K562 (cell line): ENCODE measurements around the gene CPE. TPM values are rescaled to one million over a fixed set of nuclear protein-coding genes. Genes with fewer than 3 reads are reported as not detected.

ENCODE experiments used
- CBX3 ChIP-seq, 2 experiments: IDR thresholded peaks; 1 replicate in 1 of 2; 2 replicates in 1 of 2; pipeline ENCODE4 v1.6.1; 2012; ENCODE audit warnings: inconsistent platforms in 2 of 2, low read length in 2 of 2, borderline replicate concordance in 1 of 2, control low read depth in 1 of 2
- CC2D1A ChIP-seq: fragments of 450-650 bp; IDR thresholded peaks from 2 replicates; pipeline ENCODE4 v1.6.1; 2017; ENCODE audit warnings: mild to moderate bottlenecking
- CREB3 ChIP-seq: fragments of 450-650 bp; conservative IDR thresholded peaks from 2 replicates; pipeline ENCODE4 v1.6.1; 2016; ENCODE audit warnings: missing genetic modification characterization, low read depth, mild to moderate bottlenecking, missing compliant biosample characterization, moderate library complexity
- HNRNPLL ChIP-seq: fragments of 200-400 bp; formaldehyde crosslinking; IDR thresholded peaks from 2 replicates; pipeline ENCODE4 v1.6.1; 2017; ENCODE audit warnings: low read length, low read depth, mild to moderate bottlenecking; ENCODE audit not compliant: poor library complexity, severe bottlenecking
- HOXB6 ChIP-seq: fragments of 250-450 bp; sonication (Bioruptor Pico); IDR thresholded peaks from 2 replicates; pipeline ENCODE4 v1.5.1; 2022; ENCODE audit warnings: mild to moderate bottlenecking, borderline replicate concordance
- KAT8 ChIP-seq: fragments of 450-650 bp; IDR thresholded peaks from 2 replicates; pipeline ENCODE4 v1.6.1; 2016; ENCODE audit warnings: low read depth, mild to moderate bottlenecking
- MLLT1 ChIP-seq, 2 experiments: fragments of 450-650 bp; IDR thresholded peaks; 2 replicates each; pipeline ENCODE4 v1.6.1; 2016
- MYC ChIP-seq, 2 experiments: fragments of 250-450 bp in 1 of 2; sonication (Bioruptor Pico) in 1 of 2; IDR thresholded peaks; 2 replicates each; pipeline versions ENCODE4 v1.5.1 to v1.6.1; 2012 to 2021; ENCODE audit warnings: low read depth in 2 of 2, borderline replicate concordance in 1 of 2, improper control_type of control experiment in 1 of 2, low read length in 1 of 2, mild to moderate bottlenecking in 1 of 2, moderate library complexity in 1 of 2
- NEUROD1 ChIP-seq: fragments of 150-350 bp; IDR thresholded peaks from 2 replicates; pipeline ENCODE4 v1.6.1; 2014; ENCODE audit warnings: borderline replicate concordance, low read length, low read depth; ENCODE audit not compliant: partially characterized antibody
- NFATC3 ChIP-seq: fragments of 450-650 bp; IDR thresholded peaks from 2 replicates; pipeline ENCODE4 v1.6.1; 2017; ENCODE audit warnings: mild to moderate bottlenecking
- POLR2A ChIP-seq: fragments of 450-650 bp; conservative IDR thresholded peaks from 2 replicates; pipeline ENCODE4 v1.6.1; 2016
- SIN3A ChIP-seq, 2 experiments: fragments of 150-350 bp in 1 of 2; IDR thresholded peaks; 2 replicates each; pipeline ENCODE4 v1.6.1; 2011 to 2016; ENCODE audit warnings: borderline replicate concordance in 2 of 2, low read depth in 2 of 2, low read length in 2 of 2, mild to moderate bottlenecking in 2 of 2, moderate library complexity in 2 of 2; ENCODE audit not compliant: control insufficient read depth in 1 of 2
- VEZF1 ChIP-seq: fragments of 200-800 bp; sonication (Bioruptor generic); IDR thresholded peaks from 2 replicates; pipeline ENCODE4 v1.6.1; 2017; ENCODE audit warnings: missing genetic modification characterization, missing compliant biosample characterization
- ZNF280B ChIP-seq: fragments of 250-450 bp; sonication (Bioruptor Pico); IDR thresholded peaks from 2 replicates; pipeline ENCODE4 v1.5.1; 2021; ENCODE audit warnings: mild to moderate bottlenecking
- ZNF639 ChIP-seq, 2 experiments: fragments of 200-800 bp in 1 of 2; sonication (Bioruptor generic) in 1 of 2; sonication (generic) in 1 of 2; formaldehyde crosslinking in 1 of 2; IDR thresholded peaks in 1 of 2; conservative IDR thresholded peaks in 1 of 2; 2 replicates each; pipeline versions ENCODE4 v1.5.0 to v1.6.1; 2016 to 2020; ENCODE audit warnings: missing compliant biosample characterization in 1 of 2, missing genetic modification characterization in 1 of 2, missing genetic modification reagents in 1 of 2
- polyA plus RNA-seq, 8 experiments: library from polyadenylated mRNA; depleted of rRNA in 4 of 8; stranded (reverse) in 5 of 8; unstranded in 3 of 8; fragments of >200 nt; fragmentation: Nextera tagmentation in 2 of 8; fragmentation: Illumina TruSeq in 1 of 8; extraction: Ambion mirVana in 2 of 8; extraction: Trizol in 1 of 8; gene quantifications; 2 replicates each; pipeline versions ENCODE4 v1.2.1 to v1.2.3, GENCODE V29; 2011 to 2014; ENCODE audit warnings: inconsistent platforms in 1 of 8, missing spikeins in 1 of 8
- total RNA-seq, 7 experiments: library from RNA; depleted of rRNA in 6 of 7; stranded (reverse); fragments of >200 nt in 6 of 7; fragmentation: Illumina TruSeq in 2 of 7; extraction: Trizol in 2 of 7; gene quantifications; 2 replicates each; pipeline versions ENCODE4 v1.2.1 to v1.2.3, GENCODE V29; 2011 to 2021; ENCODE audit warnings: low replicate concordance in 1 of 7

The CPE gene
- total and polyA plus RNA-seq, 9 of the 15 experiments (the other 6 are each of a cell fraction or from before 2014, with no cell fraction given) = 0.04 to 0.16 (median 0.06) TPM; not detected in 4

- no peak for TF ChIP-seq MLLT1 (IDR thresholded peaks at IDR 0.05)
- peak in 1 of 2 experiments; percentile 47; a peak in 2 of 4 replicates for TF ChIP-seq ZNF639 (CRISPR knock-in tag; conservative IDR thresholded peaks at IDR 0.05 in 1 of 2, IDR thresholded peaks at IDR 0.05 in 1 of 2)
- no peak for TF ChIP-seq HOXB6 (CRISPR knock-in tag)
- TF ChIP-seq POLR2A = peak; percentile 62
- peak; percentile 78 for TF ChIP-seq VEZF1 (CRISPR knock-in tag)
- TF ChIP-seq KAT8 = no peak
- no peak for TF ChIP-seq SIN3A (IDR thresholded peaks at IDR 0.05; ENCODE audit: borderline replicate concordance in 2 of 2, control insufficient read depth in 1 of 2, low read depth in 2 of 2, low read length in 2 of 2)
- TF ChIP-seq ZNF280B = no peak
- TF ChIP-seq NEUROD1 = peak; percentile 73
- TF ChIP-seq NFATC3 = 0 out of 2 replicates have a peak, but pooled peaks have one; percentile 59
- peak; percentile 45; the same call in 1 of the 2 replicates for TF ChIP-seq CC2D1A
- peak in 1 of 2 experiments; percentile 87; a peak in 1 of 3 replicates for TF ChIP-seq CBX3 (IDR thresholded peaks at IDR 0.05; ENCODE audit: borderline replicate concordance in 1 of 2, low read length in 2 of 2)
- TF ChIP-seq MYC (IDR thresholded peaks at IDR 0.05; ENCODE audit: low read depth, low read length) = peak; percentile 60
- no peak for TF ChIP-seq MYC (CRISPR knock-in tag; IDR thresholded peaks at IDR 0.05; ENCODE audit: borderline replicate concordance, low read depth)
- no peak for TF ChIP-seq HNRNPLL
- TF ChIP-seq CREB3 (tag) = peak; percentile 76; the same call in 1 of the 2 replicates
Measured at GRCh38 chr4:165476214-165477098, 97.6 kb downstream of the CPE start (continued).
